ENCODE results near the gene KRTAP9-6. TPM values are rescaled to one million over a fixed set of nuclear protein-coding genes. Genes with fewer than 3 reads are reported as not detected.

KRTAP9-6 gene
- total and polyA plus RNA-seq, 2 of the 13 experiments (the other 11 are each of a cell fraction or from before 2014, with no cell fraction given), result not detected

GRCh38 chr17:41311111-41311510 lies 45.9 kb downstream of the KRTAP9-6 start (continued):
- TF ChIP-seq TFE3 (CRISPR knock-in tag; IDR thresholded peaks at IDR 0.05) (no peak), ZNF605 (CRISPR knock-in tag; IDR thresholded peaks at IDR 0.05) (no peak), GATAD1 (CRISPR knock-in tag; IDR thresholded peaks at IDR 0.05) (no peak), JUND (CRISPR knock-in tag; IDR thresholded peaks at IDR 0.05) (no peak), HOXA5 (CRISPR knock-in tag; IDR thresholded peaks at IDR 0.05) (no peak), TEF (CRISPR knock-in tag; IDR thresholded peaks at IDR 0.05) (no peak), MNT (IDR thresholded peaks at IDR 0.05) (no peak), TEAD3 (CRISPR knock-in tag; optimal IDR thresholded peaks at IDR 0.05; ENCODE audit: borderline replicate concordance) (no peak), ZNF747 (CRISPR knock-in tag; IDR thresholded peaks at IDR 0.05; ENCODE audit: borderline replicate concordance) (no peak), ZNF646 (CRISPR knock-in tag; IDR thresholded peaks at IDR 0.05) (no peak)
